AG09309 (cell line): Measurements from ENCODE around the gene ZNF777.

Experiments used
- DNase-seq: peaks from one replicate; pipeline ENCODE4 v3.0.0-alpha.2; 2010; ENCODE audit warnings: low read depth
- H3K4me3 ChIP-seq: 2 replicates; pipeline ENCODE4 v1.5.1; 2011; ENCODE audit warnings: mild to moderate bottlenecking, low read depth, low read length, moderate library complexity; ENCODE audit not compliant: control insufficient read depth
- TF ChIP-seq, protein P1 (sequence below): IDR thresholded peaks from 2 replicates; pipeline ENCODE4 v1.5.1; 2011; ENCODE audit warnings: mild to moderate bottlenecking, low read depth, low read length, inconsistent platforms; ENCODE audit not compliant: insufficient read depth, control insufficient read depth; ENCODE audit errors: missing control alignments

The ZNF777 gene

DNA sequence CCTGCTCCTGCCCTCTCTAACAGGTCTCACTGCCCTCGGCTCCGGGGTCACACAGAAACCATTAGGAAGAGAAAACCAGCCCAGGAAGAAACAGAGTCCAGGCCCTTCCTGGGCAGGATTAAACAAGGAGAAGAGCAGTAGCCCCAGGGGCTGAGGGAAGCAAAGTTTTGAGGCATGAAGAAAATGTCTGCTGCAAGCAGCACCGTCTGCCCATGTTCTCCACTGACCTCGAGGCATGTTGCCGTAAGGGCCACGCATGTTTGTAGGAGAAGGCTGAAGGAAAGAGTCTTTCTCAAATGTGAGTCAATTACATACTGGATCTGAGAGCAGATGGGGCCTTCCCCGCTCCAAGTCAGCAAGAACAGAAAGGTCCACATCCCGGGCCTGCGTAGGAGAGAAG, 32.5 kb upstream of the ZNF777 start:
- TF ChIP-seq, protein P1, sequence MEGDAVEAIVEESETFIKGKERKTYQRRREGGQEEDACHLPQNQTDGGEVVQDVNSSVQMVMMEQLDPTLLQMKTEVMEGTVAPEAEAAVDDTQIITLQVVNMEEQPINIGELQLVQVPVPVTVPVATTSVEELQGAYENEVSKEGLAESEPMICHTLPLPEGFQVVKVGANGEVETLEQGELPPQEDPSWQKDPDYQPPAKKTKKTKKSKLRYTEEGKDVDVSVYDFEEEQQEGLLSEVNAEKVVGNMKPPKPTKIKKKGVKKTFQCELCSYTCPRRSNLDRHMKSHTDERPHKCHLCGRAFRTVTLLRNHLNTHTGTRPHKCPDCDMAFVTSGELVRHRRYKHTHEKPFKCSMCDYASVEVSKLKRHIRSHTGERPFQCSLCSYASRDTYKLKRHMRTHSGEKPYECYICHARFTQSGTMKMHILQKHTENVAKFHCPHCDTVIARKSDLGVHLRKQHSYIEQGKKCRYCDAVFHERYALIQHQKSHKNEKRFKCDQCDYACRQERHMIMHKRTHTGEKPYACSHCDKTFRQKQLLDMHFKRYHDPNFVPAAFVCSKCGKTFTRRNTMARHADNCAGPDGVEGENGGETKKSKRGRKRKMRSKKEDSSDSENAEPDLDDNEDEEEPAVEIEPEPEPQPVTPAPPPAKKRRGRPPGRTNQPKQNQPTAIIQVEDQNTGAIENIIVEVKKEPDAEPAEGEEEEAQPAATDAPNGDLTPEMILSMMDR = no peak

DNA sequence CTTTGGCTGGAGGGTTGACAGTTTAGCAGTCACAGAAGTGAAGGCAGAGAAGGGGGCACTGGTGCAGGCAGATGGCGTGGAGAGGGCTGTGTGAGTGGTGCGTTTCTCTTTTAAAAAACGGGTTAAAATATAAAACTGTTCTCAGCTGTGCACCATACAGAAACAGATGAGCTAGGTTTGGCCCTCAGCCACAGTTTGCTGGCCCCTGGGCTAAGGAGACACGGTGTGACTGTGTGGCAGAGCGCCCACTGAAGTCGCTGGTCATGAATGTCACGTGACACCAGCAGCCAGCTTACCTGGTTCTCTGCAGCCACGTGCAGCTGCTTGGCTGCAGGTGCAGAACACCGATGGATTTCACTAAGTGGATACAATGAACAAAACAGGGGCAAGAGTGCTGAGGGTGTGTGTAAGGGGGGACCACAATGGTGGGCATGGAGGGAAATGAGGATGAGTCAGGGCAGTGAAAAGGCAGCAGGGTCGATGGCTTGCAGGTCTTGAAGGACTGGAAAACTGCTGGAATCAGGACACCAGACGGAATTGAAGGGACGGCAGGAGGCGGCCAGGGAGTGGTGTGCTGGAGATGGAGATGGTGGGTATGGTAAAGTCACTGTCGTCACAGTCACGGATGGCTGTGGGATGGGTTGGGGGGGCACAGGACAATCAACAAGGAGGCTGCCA, 29.4 kb upstream of the ZNF777 start:
- TF ChIP-seq, protein P1 = no peak
- H3K4me3 ChIP-seq = no peak overlapping the region
- no peak for DNase-seq

More for the DNA sequence above, 32.5 kb upstream of the ZNF777 start:
- no peak for DNase-seq
- no peak overlapping the region for H3K4me3 ChIP-seq

DNA sequence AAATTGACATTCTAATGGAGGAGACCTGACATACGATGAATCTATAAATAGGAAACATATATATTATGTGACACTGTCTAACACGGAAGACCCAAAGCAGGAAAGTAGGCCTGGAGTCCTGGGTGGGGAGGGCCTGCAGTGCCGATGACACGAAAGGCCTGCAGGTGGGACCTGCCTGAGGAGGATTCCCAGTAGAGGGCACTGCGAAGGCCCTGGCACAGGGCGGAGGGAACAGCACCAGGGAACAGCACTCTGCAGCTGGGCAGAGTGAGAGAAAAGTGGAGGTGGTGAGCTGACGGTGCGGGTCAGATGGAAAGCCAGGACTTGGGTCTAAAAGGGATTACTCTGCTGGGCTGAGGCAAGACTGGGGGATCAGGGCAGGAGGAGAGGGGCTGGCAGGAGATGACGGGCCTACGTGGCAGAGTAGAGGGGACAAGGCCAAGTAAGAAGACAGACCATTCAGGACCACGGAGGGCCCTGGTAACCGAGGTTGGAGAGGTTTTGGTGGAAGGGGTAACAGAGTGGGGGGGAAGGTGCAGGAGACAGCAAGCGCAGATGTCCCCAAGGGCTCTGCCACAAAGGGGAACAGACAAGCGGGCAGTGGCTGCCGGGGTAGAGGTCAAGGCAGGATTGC, 28.6 kb upstream of the ZNF777 start:
- no peak for DNase-seq
- TF ChIP-seq, protein P1 = peak; percentile 17
- no peak overlapping the region for H3K4me3 ChIP-seq

DNA sequence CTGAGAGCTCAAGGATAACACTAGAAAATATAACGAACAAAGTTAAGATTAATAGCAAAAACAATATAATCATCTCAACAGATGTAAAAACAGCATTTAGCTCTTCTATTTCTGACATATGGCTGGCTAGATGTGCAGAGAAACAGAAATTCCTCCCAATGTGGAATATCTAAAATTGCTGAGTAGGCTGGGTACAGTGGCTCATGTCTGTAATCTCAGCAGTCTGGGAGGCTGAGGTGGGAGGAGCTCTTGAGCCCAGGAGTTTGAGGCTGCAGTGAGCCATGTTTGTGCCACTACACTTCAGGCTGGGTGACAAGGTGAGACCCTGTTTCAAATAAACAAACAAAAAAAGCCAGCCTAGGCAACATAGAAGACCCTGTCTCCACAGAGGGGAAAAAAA, 18.7 kb upstream of the ZNF777 start:
- no peak for DNase-seq
- TF ChIP-seq, protein P1 = no peak
- H3K4me3 ChIP-seq = no peak overlapping the region

DNA sequence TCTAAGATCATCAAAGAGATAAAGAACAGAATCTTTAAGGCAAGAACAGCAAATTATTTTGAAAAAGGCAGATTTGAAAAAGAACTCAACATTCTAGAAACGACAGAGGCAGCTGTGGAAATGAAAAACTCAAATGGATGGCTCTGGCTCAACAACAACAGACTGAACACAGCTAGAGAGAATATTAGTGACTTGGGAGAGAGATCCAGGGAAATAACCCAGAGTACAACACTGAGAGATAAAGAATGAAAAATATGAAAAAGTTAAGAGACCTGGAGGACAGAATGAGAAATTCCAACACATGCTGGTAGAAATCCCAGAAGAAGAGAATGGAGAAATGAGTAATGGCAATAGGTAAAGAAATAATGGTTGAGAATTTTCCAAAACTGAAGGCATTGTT, 17.9 kb upstream of the ZNF777 start:
- DNase-seq = no peak
- no peak overlapping the region for H3K4me3 ChIP-seq
- TF ChIP-seq, protein P1 = no peak

DNA sequence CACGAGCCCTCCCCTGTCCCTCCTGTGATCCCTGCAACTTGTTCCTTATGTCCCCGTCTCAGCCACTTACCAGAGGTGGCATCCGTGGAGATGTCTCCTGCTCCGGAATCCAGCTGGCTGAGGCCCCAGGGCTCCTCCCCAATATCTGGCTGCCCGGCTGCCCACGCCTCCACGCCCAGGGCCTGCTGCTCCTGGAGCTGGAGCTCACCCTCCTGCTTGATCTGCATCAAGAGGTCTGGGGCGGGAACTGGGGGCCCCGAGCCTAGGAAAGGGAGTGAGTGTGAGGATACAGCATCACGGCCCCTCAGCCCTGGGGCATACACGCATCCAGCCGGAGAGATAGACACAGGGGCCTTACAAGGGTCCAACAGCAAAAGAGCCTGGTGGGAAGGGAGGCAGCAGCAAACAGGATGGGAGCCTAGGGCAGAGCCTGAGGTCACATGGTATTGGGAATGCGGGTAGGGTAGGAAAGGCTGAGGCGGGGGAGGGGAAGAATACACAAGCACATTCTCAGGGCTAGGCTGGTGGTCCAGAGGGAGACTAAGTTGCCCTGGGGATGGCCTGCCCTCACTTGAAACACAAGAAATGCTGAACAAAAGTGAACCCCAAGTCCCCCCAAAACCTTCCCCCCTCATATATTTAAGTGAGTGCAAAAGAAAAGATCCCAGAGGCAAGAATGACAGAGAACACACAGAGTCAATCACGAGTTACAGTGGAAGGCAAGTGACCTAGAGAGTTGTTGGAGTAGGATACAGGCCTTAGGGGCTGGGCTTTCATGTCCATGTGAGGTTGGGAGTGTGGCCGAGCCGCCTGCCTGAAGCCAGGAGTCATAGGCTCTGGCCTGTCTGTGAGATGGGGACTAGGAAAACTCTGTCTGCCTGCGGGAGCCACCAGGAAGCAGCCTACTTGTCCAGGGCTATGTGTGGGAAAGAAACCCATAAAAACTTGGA, 16.9 kb upstream of the ZNF777 start:
- H3K4me3 ChIP-seq = no peak overlapping the region
- TF ChIP-seq, protein P1 = no peak
- no peak for DNase-seq
